Panc1 (cell line): ENCODE measurements around the gene LRBA. TPM values are rescaled to one million over a fixed set of nuclear protein-coding genes. Genes with fewer than 3 reads are reported as not detected.

ENCODE experiments used
- ATAC-seq: fragments of 200-7000 bp; cut with Tn5 transposase; 2 replicates; pipeline ENCODE4 v1.9.1; 2020; ENCODE audit warnings: mild to moderate bottlenecking, moderate library complexity
- BruUV-seq: library from RNA; stranded (reverse); fragments of 400-500 nt; replicated peaks from 2 replicates; lab custom pipeline; 2021; lab: Mats Ljungman, UMichigan
- CTCF ChIA-PET: fragments of 300-600 bp; sonication (Branson Sonifier 250); formaldehyde crosslinking; loops from one replicate; lab custom pipeline; 2022; ENCODE audit warnings: antibody characterized with exemption; lab: Charles Lee
- POLR2A ChIA-PET: fragments of 300-600 bp; sonication (Branson Sonifier 250); formaldehyde crosslinking; loops from one replicate; lab custom pipeline; 2022; ENCODE audit warnings: antibody characterized with exemption; lab: Charles Lee
- DNase-seq: peaks from one replicate; pipeline ENCODE4 v3.0.0-alpha.2; 2010; ENCODE audit warnings: low read depth, low spot score
- H3K27ac ChIP-seq: 2 replicates; pipeline ENCODE4 v1.5.1; 2011; ENCODE audit warnings: mild to moderate bottlenecking, low read length, inconsistent platforms
- H3K27me3 ChIP-seq: fragments of 200-500 bp; sonication (Bioruptor generic); 2 replicates; pipeline ENCODE4 v1.6.0; 2014; ENCODE audit warnings: low read length, inconsistent platforms; ENCODE audit not compliant: control insufficient read depth, insufficient read depth
- H3K36me3 ChIP-seq: fragments of 200-500 bp; sonication (Bioruptor generic); 2 replicates; pipeline ENCODE4 v1.5.1; 2014; ENCODE audit warnings: inconsistent platforms, mild to moderate bottlenecking, low read length, moderate library complexity; ENCODE audit not compliant: control insufficient read depth, insufficient read depth
- H3K4me1 ChIP-seq: 2 replicates; pipeline ENCODE4 v1.5.1; 2011; ENCODE audit warnings: inconsistent platforms, mild to moderate bottlenecking, low read length, moderate library complexity; ENCODE audit not compliant: control insufficient read depth, insufficient read depth
- H3K4me3 ChIP-seq, 2 experiments: 2 replicates each; pipeline ENCODE4 v1.5.1; 2011 to 2012; ENCODE audit warnings: low read depth in 2 of 2, low read length in 2 of 2, mild to moderate bottlenecking in 2 of 2, inconsistent platforms in 1 of 2, moderate library complexity in 1 of 2
- H3K9me3 ChIP-seq: fragments of 200-500 bp; sonication (Bioruptor generic); 2 replicates; pipeline ENCODE4 v1.5.1; 2014; ENCODE audit warnings: low read depth, mild to moderate bottlenecking, inconsistent platforms, low read length, moderate library complexity; ENCODE audit not compliant: control insufficient read depth, insufficient read depth
- POLR2AphosphoS5 ChIP-seq: IDR thresholded peaks from 2 replicates; pipeline ENCODE4 v1.6.1; 2012; ENCODE audit warnings: mild to moderate bottlenecking, low read depth, low read length, moderate library complexity
- SIN3A ChIP-seq: IDR thresholded peaks from 2 replicates; pipeline ENCODE4 v1.6.1; 2012; ENCODE audit warnings: low read depth, mild to moderate bottlenecking, low read length, moderate library complexity, borderline replicate concordance; ENCODE audit not compliant: insufficient read depth
- TCF7L2 ChIP-seq: IDR thresholded peaks from 2 replicates; pipeline ENCODE4 v1.6.1; 2011; ENCODE audit warnings: mild to moderate bottlenecking, low read depth, low read length, inconsistent platforms
- in situ Hi-C: cut with HindIII; loops from 2 replicates; pipeline ENCODE4 v1.10.0; 2016; ENCODE audit warnings: low sequenced_read_pairs, low pct_unique_long_range_greater_than_20kb
- intact Hi-C: fragments of 100-400 bp; cut with micrococcal nuclease; formaldehyde crosslinking; loops from one replicate; pipeline ENCODE4 v1.10.0; 2022; ENCODE audit not compliant: unreplicated experiment
- total RNA-seq: library from RNA; stranded (reverse); gene quantifications from one replicate; pipeline ENCODE4 v1.2.1, GENCODE V29; 2021; ENCODE audit not compliant: unreplicated experiment
- TF ChIP-seq, protein P1 (sequence below), 2 experiments: IDR thresholded peaks; 2 replicates each; pipeline ENCODE4 v1.6.1; 2011 to 2012; ENCODE audit warnings: low read depth in 2 of 2, control low read depth in 1 of 2, low read length in 1 of 2, mild to moderate bottlenecking in 1 of 2, moderate library complexity in 1 of 2; ENCODE audit not compliant: insufficient read depth in 1 of 2
- TF ChIP-seq, protein P2 (sequence below): fragments of 450-650 bp; IDR thresholded peaks from 2 replicates; pipeline ENCODE4 v1.5.1; 2017; ENCODE audit warnings: mild to moderate bottlenecking

The LRBA gene
- total RNA-seq, 1 experiment from 2014 or later = 26.4 TPM

GRCh38 chr4:150906987-150907633 is 108.0 kb downstream of the LRBA start:
- ChIA-PET CTCF (no interaction called here), POLR2A (no interaction called here)
- H3K27ac ChIP-seq = no peak overlapping the region
- no peaks in the 10 kb centered on the region for H3K4me1 ChIP-seq
- intact Hi-C loops (no loop called here), in situ Hi-C loops (no loop called here)
- no peaks in the 10 kb centered on the region; the same call in 1 of the 2 replicates for H3K9me3 ChIP-seq
- DNase-seq = no peak
- no peak for TF ChIP-seq SIN3A
- TF ChIP-seq, protein P1, sequence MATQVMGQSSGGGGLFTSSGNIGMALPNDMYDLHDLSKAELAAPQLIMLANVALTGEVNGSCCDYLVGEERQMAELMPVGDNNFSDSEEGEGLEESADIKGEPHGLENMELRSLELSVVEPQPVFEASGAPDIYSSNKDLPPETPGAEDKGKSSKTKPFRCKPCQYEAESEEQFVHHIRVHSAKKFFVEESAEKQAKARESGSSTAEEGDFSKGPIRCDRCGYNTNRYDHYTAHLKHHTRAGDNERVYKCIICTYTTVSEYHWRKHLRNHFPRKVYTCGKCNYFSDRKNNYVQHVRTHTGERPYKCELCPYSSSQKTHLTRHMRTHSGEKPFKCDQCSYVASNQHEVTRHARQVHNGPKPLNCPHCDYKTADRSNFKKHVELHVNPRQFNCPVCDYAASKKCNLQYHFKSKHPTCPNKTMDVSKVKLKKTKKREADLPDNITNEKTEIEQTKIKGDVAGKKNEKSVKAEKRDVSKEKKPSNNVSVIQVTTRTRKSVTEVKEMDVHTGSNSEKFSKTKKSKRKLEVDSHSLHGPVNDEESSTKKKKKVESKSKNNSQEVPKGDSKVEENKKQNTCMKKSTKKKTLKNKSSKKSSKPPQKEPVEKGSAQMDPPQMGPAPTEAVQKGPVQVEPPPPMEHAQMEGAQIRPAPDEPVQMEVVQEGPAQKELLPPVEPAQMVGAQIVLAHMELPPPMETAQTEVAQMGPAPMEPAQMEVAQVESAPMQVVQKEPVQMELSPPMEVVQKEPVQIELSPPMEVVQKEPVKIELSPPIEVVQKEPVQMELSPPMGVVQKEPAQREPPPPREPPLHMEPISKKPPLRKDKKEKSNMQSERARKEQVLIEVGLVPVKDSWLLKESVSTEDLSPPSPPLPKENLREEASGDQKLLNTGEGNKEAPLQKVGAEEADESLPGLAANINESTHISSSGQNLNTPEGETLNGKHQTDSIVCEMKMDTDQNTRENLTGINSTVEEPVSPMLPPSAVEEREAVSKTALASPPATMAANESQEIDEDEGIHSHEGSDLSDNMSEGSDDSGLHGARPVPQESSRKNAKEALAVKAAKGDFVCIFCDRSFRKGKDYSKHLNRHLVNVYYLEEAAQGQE (IDR thresholded peaks at IDR 0.05; ENCODE audit: insufficient read depth in 1 of 2, low read depth in 2 of 2, low read length in 1 of 2) = no peak
- no peak for TF ChIP-seq POLR2AphosphoS5
- no peak for TF ChIP-seq TCF7L2
- TF ChIP-seq, protein P2, sequence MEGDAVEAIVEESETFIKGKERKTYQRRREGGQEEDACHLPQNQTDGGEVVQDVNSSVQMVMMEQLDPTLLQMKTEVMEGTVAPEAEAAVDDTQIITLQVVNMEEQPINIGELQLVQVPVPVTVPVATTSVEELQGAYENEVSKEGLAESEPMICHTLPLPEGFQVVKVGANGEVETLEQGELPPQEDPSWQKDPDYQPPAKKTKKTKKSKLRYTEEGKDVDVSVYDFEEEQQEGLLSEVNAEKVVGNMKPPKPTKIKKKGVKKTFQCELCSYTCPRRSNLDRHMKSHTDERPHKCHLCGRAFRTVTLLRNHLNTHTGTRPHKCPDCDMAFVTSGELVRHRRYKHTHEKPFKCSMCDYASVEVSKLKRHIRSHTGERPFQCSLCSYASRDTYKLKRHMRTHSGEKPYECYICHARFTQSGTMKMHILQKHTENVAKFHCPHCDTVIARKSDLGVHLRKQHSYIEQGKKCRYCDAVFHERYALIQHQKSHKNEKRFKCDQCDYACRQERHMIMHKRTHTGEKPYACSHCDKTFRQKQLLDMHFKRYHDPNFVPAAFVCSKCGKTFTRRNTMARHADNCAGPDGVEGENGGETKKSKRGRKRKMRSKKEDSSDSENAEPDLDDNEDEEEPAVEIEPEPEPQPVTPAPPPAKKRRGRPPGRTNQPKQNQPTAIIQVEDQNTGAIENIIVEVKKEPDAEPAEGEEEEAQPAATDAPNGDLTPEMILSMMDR = no peak
- no peak for ATAC-seq
- no TSS peak for BruUV-seq
- no peaks in the 10 kb centered on the region for H3K36me3 ChIP-seq
- no peak overlapping the region for H3K4me3 ChIP-seq
- no peaks in the 10 kb centered on the region for H3K27me3 ChIP-seq

DNA sequence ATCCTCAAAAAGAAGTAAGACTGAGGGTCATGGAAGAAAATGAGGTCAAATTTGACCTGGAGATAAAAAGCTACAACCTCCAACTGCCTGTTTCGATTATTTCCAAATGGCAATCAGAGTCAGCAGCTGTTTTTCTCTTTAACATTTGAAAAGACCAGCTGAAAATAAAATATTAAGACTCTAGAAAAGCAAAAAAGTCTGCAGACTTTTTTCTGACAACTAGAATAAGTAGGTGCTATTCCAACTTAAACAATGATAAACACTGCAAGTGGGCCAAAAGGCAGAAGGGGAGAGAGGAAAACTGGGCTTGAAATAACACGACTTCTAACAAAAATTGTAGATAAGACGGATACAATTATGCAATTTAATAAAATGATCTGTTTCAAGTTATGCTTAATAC is 110.4 kb downstream of the LRBA start:
- no peak overlapping the region for H3K27ac ChIP-seq
- no peak for TF ChIP-seq SIN3A
- no peak for TF ChIP-seq POLR2AphosphoS5
- no peak for TF ChIP-seq TCF7L2
- TF ChIP-seq, protein P1 (IDR thresholded peaks at IDR 0.05; ENCODE audit: insufficient read depth in 1 of 2, low read depth in 2 of 2, low read length in 1 of 2) = no peak
- TF ChIP-seq, protein P2 = no peak
- ChIA-PET CTCF (no interaction called here), POLR2A (no interaction called here)
- DNase-seq (no peak), ATAC-seq (no peak)
- no peaks in the 10 kb centered on the region for H3K9me3 ChIP-seq
- H3K4me1 ChIP-seq = no peaks in the 10 kb centered on the region
- intact Hi-C loops (no loop called here), in situ Hi-C loops (no loop called here)
- no peak overlapping the region for H3K4me3 ChIP-seq
- no TSS peak for BruUV-seq
- no peaks in the 10 kb centered on the region for H3K36me3 ChIP-seq
- no peaks in the 10 kb centered on the region for H3K27me3 ChIP-seq
